ENCODE results near the gene THAP11.
"Not testable (repeated sequence)": the region's sequence is repeated elsewhere in the genome, so short reads cannot be mapped to it uniquely, and the experiment has no call there.

Gene THAP11

DNA sequence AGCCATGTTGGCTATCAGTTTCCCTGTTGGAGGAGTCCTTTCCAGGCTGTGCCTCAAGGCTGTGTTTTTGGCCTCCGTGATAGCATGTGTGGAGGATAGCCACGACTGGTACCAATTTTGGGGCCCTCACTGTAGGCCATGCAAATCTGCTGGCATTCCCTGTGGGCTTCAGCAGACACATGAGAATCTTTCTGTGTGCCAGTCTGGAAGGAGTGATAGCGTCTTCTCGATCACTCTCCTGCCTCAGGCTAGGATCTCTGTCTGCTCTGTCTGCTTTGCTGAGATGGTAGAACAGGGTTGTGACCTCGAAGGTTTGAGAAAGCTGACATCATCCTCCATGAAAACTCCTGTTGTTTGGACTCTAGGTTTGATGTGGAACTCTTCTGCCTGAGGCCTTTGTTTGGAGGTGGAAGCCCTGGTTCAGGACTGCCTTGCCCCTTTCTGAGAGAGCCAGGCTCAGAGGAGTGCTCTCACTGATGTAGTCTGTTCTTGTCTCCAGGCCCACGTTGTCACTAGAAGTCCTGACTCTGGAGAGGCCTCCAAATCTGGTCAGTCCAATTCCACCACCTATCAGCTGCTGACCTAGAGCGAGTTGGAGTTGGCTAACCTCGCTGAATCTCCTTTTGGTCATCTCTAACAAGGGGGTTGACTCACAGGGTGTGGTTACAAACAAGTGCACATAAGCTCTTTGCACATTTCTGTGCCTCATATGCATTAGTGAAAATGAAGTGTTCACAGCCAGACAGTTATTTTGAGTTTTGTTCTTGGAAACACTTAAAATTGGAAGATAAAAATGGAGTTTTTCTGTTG, 18.7 kb downstream of the THAP11 start:
- in situ Hi-C loops (cut with HindIII; ENCODE audit: low sequenced_read_pairs), result no loop called here

DNA sequence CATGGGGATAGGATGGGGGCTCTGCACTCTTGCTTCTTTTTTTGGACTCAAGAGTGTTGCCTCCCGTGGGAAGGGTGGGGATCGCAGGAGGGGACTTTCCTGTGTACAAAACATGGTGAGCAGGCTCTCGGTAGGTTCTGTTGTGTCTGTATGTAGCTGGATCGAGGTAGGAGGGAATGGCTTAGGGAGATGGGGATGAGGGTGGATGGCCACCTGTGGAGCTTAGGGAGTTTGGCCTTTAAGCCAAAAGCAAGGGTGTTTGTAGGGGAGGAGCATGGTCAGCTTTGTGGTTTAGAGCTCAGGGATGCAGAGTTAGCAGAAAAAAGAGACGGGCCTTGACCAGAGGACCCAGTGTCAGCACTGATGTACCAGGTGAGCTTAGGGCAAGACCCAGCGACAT, 19.8 kb downstream of the THAP11 start:
- in situ Hi-C loops (cut with HindIII; ENCODE audit: low sequenced_read_pairs), result no loop called here

DNA sequence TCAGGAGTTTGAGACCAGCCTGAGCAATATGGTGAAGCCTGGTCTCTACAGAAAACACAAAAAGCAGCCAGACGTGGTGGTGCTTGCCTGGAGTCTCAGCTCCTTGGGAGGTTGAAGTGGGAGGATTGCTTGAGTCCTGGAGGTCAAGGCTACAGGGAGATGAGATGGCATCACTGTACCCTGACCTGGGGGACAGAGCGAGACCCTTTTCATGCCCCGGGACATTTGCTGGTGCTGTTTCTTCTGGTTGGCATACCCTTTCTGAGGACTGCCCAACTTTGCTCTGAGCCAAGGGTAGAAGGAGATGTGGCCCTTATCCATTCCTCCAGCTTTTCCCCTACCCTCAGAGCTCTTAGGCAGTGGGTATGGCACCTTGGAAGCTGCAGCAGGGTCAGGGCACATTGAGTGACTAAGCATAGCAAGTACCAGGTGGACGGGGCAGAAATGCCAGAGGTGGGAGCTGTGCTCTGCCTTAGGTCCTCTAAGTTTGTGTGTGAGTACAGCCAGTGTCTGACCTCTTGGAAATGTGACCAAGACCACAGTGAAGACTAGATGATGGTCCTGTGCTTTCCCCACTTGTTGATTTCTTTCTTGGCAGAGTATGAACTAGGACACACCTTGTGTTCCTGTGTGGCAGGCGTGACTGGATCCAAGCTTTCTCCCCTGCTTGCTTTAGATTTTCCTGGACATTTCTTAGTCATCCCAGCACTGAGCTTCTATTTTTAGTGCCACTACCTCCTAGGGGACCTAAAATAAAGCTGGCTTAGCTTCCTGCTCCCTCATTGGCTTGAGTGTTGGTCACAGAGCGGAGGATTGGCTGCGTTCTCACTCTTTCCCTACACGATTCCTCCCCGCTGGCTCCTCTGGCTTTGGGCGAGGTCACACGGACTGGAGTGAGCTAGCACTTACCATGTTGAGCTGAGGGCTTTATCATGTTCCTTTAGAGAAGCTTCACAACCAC, 20.8 kb downstream of the THAP11 start:
- in situ Hi-C loops (cut with HindIII; ENCODE audit: low sequenced_read_pairs), result no loop called here

DNA sequence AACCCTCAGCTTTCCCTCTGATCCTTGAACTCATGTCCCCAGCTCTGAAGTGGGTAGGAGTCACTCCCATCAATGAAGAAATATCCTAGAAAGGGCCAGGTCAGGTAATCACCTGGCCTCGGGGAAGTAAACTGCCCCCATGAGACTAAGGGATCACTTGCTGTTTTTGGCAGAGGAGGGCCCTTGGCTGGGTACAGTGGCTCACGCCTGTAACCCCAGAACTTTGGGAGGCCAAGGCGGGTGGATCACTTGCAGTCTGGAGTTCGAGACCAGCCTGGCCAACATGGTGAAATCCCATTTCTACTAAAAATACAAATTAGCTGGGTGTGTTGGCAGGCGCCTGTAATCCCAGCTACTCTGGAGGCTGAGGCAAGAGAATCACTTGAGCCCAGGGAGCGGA, 21.9 kb downstream of the THAP11 start:
- in situ Hi-C loops (cut with HindIII; ENCODE audit: low sequenced_read_pairs), result not testable (repeated sequence)

DNA sequence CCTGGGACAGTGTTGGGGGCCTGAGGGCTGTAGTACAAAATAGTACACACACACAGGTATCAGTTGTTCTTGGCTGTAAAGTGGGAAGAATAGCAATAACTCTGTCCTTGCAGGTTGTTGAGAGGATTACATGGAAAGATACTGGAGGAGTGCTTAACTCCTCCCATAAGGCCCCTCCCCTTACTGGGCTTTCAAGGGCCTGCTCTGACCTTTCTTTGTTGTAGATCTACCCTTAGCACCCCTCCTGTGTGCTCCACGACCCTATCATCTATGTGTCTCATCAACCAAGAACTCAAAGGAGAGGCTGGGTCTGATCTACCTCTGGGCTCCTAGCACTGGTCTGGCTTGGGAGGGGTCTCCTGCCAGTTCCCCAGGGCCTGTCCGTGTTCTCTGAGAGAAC, 22.5 kb downstream of the THAP11 start:
- in situ Hi-C loops (cut with HindIII; ENCODE audit: low sequenced_read_pairs), result no loop called here

DNA sequence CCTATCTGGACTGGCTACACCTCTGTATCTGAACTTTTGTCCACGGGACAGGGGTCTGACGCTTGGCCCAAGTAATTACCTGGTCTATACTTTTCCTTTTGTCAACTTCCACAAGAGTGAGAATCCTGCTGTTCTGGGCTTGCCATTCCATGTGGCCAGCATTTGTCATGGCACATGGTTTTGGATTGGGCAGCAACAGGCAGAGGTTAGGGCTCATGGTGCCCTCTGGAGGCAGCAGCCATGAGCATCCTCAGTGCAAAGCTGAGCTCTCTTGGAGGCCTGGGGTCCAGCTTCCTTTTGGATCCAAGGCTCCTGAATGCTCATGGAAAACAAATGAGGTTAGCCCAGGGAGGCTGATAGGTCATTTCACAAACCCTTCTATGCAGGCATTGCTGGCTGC, 23.2 kb downstream of the THAP11 start:
- in situ Hi-C loops (cut with HindIII; ENCODE audit: low sequenced_read_pairs), result no loop called here

DNA sequence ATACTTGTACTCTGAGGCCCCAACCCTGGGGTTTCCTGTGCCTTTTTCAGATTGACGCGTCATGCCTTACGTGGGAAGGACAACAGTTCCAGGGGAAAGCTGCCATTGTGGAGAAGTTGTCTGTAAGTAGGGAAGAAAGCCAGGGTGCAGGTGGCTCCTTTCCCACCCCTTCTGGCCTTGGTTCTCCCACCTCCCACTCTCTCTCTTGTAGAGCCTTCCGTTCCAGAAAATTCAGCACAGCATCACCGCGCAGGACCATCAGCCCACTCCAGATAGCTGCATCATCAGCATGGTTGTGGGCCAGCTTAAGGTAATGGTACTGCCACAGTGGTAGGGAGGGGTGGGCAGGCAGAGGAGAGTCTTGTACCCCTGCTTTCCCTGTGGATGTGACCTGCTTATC, 26.2 kb downstream of the THAP11 start:
- in situ Hi-C loops (cut with HindIII; ENCODE audit: low sequenced_read_pairs), result no loop called here

DNA sequence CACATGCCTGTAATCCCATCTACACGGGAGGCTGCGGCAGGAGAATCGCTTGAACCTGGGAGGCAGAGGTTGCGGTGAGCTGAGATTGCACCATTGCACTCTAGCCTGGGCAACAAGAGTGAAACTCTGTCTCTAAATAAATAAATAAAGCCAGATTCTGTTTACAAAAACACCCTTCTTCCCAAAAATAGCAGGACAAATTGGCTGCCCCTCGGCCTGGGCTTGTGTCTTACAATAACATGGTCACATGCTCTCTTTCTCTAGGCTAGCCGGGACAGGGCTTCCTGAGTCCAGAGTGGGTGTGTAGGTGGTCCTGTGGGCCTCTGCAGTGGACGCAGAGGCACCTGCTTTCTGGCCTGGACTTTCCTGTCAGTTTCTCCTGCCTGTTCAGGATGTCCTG, 27.5 kb downstream of the THAP11 start:
- in situ Hi-C loops (cut with HindIII; ENCODE audit: low sequenced_read_pairs), result no loop called here

DNA sequence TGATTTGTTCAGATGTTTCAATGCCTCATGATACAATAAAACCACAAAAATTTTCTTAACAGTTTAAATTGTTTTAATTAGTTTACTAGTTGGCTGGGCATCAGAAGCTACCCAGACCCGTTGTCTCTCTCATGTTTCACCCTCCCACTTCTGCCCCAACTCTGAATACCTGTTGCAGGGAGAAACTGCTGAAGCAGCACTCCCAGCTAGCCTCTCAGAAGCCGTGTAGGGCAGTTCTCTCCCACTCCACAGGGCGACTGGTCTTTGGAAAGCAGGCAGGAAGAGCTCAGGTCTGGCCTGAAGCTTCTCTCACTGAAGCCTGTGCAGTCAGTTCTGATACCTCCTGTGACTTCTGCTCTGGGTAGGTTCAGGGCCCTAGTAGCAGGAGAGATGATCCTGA, 29.1 kb downstream of the THAP11 start:
- in situ Hi-C loops (cut with HindIII; ENCODE audit: low sequenced_read_pairs), result no loop called here

DNA sequence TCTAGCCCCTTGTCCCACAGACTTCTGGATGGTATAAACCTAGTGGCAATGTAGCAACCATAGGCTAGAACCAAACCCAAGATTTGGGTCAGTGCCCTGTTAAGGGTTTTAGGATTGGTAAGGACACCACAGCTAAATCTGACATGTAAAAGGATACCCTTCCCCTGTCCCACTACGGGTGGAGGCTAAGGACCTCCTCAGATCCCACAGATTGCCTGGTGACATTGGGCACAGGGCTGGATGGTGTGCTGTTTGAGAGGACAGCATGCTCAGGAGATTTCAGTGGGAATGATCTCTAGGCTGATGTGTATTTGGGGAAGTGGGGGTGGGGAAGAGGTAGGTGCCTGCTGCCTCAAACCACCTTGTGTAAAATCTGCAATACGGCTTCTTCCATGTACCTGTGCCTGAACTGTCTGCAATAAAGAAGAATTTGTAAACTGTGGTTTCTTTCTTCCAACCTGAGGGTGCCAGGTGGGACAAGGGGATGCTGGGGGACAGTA, 30.1 kb downstream of the THAP11 start:
- in situ Hi-C loops (cut with HindIII; ENCODE audit: low sequenced_read_pairs), result no loop called here

DNA sequence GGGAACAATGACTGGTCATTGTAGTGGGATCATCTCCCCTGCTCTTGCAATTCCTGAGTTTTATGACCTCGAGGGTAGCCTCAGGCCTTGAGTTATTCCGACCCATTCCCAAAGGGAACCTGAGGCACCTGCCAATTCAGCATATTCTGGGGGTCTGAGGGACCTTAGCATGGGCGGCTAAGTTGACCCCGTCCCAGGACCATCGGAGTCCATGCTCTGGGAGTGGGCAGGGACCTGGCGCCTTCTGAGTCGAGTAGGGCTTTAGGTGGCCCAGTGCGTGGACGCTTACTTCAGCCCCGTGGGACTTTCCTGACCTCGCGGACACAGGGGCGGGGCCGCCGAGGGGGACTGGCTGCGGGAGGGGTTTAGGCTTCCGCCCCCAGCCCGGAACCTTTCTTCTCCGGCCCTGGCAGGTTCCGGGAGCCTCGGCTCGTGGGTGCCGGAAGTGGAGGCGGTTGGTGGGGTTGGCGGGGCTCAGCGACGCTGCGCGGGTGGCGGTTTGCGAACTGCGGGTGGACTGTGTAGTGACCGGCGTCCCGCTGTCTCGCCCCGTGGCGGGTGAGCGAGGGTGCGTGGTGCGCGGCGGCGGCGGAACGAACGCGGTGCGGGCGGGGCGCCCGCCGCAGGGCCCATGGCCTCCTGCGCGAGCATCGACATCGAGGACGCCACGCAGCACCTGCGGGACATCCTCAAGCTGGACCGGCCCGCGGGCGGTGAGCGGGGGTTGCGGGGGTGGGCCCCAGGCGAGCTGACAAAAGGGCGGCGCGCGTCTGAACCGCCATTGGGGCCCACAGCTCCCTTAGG, 30.7 kb downstream of the THAP11 start, which contains the start of gene EDC4:
Gene EDC4 (plus strand): TSS at position 422 of the 804 bp plus-strand sequence. CDS start 210 bp downstream, at position 632.
- in situ Hi-C loops (cut with HindIII; ENCODE audit: low sequenced_read_pairs), result no loop called here

DNA sequence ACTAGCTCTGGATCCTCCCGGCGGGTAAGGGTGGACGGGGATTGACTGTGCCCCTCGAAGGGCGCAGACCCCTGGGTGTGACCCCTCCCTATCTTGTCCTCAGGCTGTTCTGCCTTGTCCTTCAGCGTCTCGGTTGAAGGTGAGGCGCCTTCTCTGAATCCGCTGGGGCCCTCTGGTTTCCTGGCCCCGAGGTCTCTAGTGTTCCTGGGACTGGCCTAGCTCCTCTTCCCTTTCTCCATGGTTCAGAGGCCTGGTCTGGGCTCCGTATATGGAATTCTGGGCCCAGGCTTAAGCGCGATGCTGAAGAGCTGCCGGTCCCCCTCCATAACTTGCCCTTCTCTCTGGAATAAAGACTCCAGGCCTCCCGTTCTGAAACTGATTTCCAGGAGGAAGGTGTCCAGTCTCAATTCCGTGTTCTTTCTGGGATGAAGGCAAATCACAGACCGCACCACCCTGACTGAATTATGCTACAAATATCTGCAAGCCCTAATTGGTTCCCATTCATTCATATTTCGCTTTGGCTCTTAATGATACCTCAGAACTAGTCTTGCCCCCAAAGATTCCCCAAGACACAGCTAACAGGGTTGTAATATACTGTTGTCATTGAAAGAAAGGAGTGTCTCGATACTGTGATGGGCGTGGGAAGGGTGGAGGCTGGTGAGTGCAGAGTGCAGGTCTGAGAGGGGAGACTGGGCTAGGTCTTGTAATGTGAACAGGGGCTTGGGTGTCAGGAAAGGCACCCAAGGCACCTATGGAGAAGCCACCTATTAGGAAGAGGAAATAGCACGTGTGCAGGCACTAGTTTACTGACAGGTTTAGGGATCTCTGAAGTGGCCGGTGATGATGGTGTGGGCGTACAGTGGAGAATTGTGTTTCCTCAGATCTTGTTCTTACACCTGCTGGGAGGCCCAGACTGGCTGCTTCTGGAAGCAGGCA, 31.6 kb downstream of the THAP11 start:
- in situ Hi-C loops (cut with HindIII; ENCODE audit: low sequenced_read_pairs), result no loop called here

DNA sequence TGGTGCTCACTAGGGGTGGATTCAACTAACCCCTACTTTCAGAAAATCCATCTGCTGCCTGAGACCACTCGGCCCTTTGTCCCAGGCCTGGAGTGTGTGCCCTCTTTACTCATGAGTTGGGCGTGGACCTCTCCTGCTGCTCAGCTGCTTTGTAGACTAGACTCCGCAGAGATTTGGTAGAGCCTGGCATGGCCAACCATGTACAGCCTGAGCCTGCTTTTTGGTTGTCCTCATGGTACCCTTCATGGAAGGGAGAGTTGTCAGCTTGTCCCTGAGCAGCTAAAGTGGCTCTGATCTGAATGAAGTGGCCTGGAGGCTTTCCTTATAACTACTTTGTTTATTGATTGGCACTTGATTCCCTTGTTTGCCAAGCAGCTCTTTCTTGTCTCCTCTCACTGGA, 32.3 kb downstream of the THAP11 start:
- in situ Hi-C loops (cut with HindIII; ENCODE audit: low sequenced_read_pairs), result no loop called here

DNA sequence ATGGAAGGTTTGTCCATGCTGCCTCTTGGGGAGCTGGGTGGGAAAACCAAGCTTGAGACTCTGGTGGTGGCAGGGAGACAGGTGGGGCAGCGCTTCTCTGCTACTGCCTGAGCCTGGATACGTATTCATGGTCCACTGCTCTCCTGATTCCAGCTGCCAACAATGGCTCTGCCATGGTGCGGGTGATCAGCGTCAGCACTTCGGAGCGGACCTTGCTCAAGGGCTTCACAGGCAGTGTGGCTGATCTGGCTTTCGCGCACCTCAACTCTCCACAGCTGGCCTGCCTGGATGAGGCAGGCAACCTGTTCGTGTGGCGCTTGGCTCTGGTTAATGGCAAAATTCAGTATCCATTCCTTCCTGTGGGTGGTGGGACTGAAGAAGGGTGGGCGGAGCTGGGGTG, 34.9 kb downstream of the THAP11 start:
- in situ Hi-C loops (cut with HindIII; ENCODE audit: low sequenced_read_pairs), result no loop called here

DNA sequence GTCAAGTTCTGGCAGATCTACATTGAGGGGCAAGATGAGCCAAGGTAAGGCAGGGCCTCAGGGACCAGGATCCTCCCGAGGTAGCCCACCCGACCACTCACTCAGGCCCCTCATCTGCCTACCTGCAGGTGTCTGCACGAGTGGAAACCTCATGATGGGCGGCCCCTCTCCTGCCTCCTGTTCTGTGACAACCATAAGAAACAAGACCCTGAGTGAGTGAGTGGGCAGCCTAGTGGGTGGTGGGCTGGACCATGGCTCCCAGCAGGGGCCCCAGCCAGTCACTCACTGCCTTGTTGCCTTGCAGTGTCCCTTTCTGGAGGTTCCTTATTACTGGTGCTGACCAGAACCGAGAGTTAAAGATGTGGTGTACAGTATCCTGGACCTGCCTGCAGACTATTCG, 36.1 kb downstream of the THAP11 start:
- in situ Hi-C loops (cut with HindIII; ENCODE audit: low sequenced_read_pairs), result no loop called here

DNA sequence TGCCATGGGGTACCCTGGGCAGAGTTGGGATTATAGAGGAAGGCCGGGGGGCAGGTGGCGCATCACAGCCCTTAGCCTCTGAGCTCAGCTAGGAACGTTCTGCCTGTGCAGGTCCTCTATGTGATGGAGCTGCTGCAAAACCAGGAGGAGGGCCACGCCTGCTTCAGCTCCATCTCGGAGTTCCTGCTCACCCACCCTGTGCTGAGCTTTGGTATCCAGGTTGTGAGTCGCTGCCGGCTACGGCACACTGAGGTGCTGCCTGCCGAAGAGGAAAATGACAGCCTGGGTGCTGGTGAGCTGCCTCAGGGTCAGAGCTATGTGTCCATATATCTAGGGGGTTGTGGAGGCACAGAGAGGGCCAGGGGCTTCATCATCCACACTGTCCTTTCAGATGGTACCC, 36.7 kb downstream of the THAP11 start:
- in situ Hi-C loops (cut with HindIII; ENCODE audit: low sequenced_read_pairs), result no loop called here

DNA sequence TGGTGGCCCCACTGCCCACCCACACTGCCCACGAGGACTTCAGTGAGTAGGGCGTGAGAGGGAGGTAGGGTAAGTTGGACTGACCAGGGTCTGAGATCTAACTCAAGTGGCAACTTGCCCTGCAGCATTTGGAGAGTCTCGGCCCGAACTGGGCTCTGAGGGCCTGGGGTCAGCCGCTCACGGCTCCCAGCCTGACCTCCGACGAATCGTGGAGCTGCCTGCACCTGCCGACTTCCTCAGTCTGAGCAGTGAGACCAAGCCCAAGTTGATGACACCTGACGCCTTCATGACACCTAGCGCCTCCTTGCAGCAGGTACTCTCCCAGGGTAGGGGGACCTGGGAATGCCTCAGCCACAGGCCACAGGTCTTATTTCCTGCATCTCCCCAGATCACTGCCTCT, 37.3 kb downstream of the THAP11 start:
- in situ Hi-C loops (cut with HindIII; ENCODE audit: low sequenced_read_pairs), result no loop called here

DNA sequence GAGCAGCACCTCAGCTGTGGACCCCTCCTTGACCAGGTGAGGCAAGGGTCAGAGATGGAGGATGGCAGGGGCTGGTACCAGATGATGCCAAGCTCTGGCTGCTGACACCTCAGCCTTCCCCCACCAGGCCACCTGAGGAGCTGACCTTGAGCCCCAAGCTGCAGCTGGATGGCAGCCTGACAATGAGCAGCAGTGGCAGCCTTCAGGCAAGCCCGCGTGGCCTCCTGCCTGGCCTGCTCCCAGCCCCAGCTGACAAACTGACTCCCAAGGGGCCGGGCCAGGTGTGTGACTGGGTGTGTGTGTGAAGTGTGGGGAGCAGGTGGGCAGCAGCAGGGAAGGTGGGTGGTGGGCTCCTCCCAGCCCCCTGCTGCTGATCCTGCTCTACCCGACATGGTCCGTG, 37.8 kb downstream of the THAP11 start:
- in situ Hi-C loops (cut with HindIII; ENCODE audit: low sequenced_read_pairs), result no loop called here

DNA sequence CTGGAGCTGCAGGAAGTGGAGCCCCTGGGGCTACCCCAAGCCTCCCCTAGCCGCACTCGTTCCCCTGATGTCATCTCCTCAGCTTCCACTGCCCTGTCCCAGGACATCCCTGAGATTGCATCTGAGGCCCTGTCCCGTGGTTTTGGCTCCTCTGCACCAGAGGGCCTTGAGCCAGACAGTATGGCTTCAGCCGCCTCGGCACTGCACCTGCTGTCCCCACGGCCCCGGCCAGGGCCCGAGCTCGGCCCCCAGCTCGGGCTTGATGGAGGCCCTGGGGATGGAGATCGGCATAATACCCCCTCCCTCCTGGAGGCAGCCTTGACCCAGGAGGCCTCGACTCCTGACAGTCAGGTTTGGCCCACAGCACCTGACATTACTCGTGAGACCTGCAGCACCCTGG, 38.5 kb downstream of the THAP11 start:
- in situ Hi-C loops (cut with HindIII; ENCODE audit: low sequenced_read_pairs), result no loop called here
